GM23248 (cell line): Measurements from ENCODE around the gene SEZ6L2. TPM values are rescaled to one million over a fixed set of nuclear protein-coding genes. Genes with fewer than 3 reads are reported as not detected.

Experiments used
- DNase-seq: peaks from one replicate; pipeline ENCODE4 v3.0.0-alpha.2; 2015
- H2AFZ ChIP-seq: fragments of 200-600 bp; sonication (generic); 2 replicates; pipeline ENCODE4 v1.6.1; 2016; ENCODE audit warnings: antibody characterized with exemption
- H3F3A ChIP-seq: fragments of 200-600 bp; sonication (generic); 2 replicates; pipeline ENCODE4 v1.6.1; 2016; ENCODE audit warnings: mild to moderate bottlenecking, antibody characterized with exemption, mixed run types; ENCODE audit not compliant: insufficient read depth
- H3K27ac ChIP-seq: fragments of 200-600 bp; sonication (generic); 2 replicates; pipeline ENCODE4 v1.5.1; 2016; ENCODE audit warnings: mild to moderate bottlenecking
- H3K27me3 ChIP-seq: fragments of 200-600 bp; sonication (generic); replicated peaks from 2 replicates; pipeline ENCODE4 v1.6.1; 2016; ENCODE audit warnings: mild to moderate bottlenecking; ENCODE audit not compliant: insufficient read depth
- H3K36me3 ChIP-seq: fragments of 200-600 bp; sonication (generic); 2 replicates; pipeline ENCODE4 v1.6.1; 2016; ENCODE audit warnings: low read depth, mild to moderate bottlenecking
- H3K4me1 ChIP-seq: fragments of 200-600 bp; sonication (generic); 2 replicates; pipeline ENCODE4 v1.6.1; 2016; ENCODE audit warnings: mild to moderate bottlenecking; ENCODE audit not compliant: insufficient read depth
- H3K4me2 ChIP-seq: fragments of 200-600 bp; sonication (generic); one replicate; pipeline ENCODE4 v1.6.1; 2016; ENCODE audit warnings: mild to moderate bottlenecking; ENCODE audit not compliant: unreplicated experiment
- H3K4me3 ChIP-seq: fragments of 200-600 bp; sonication (generic); 2 replicates; pipeline ENCODE4 v1.5.1; 2016; ENCODE audit warnings: mild to moderate bottlenecking
- H3K79me2 ChIP-seq: fragments of 200-600 bp; sonication (generic); 2 replicates; pipeline ENCODE4 v1.6.1; 2016; ENCODE audit warnings: mild to moderate bottlenecking; ENCODE audit not compliant: insufficient read depth
- H3K9ac ChIP-seq: fragments of 200-600 bp; sonication (generic); 2 replicates; pipeline ENCODE4 v1.6.1; 2016; ENCODE audit warnings: mild to moderate bottlenecking
- H3K9me2 ChIP-seq: fragments of 200-600 bp; sonication (generic); 2 replicates; pipeline ENCODE4 v1.6.1; 2016; ENCODE audit warnings: mixed run types, mild to moderate bottlenecking, moderate library complexity; ENCODE audit not compliant: insufficient read depth
- H3K9me3 ChIP-seq: fragments of 200-600 bp; sonication (generic); one replicate; pipeline ENCODE4 v1.6.1; 2017; ENCODE audit warnings: low read depth
- H4K20me1 ChIP-seq: fragments of 200-600 bp; sonication (generic); 2 replicates; pipeline ENCODE4 v1.6.0; 2016; ENCODE audit not compliant: insufficient read depth
- EZH2 ChIP-seq: fragments of 200-600 bp; sonication (generic); IDR thresholded peaks from 2 replicates; pipeline ENCODE4 v1.6.1; 2018; ENCODE audit warnings: antibody characterized with exemption, mild to moderate bottlenecking; ENCODE audit not compliant: insufficient read depth, poor library complexity, severe bottlenecking
- EZH2phosphoT487 ChIP-seq: fragments of 200-600 bp; sonication (generic); IDR thresholded peaks from 2 replicates; pipeline ENCODE4 v1.6.1; 2018; ENCODE audit warnings: antibody characterized with exemption, moderate library complexity, mild to moderate bottlenecking, low read depth; ENCODE audit not compliant: insufficient read depth
- WGBS, 2 experiments: methylation state at CpG; one replicate each; pipeline ENCODE4 v1.1.6; 2015 to 2017; ENCODE audit warnings: low lambda C conversion rate in 2 of 2, low coverage in 1 of 2; ENCODE audit errors: missing lambda C conversion rate in 2 of 2; 5-methylcytosine and 5-hydroxymethylcytosine counted together
- in situ Hi-C: fragments of 300-500 bp; cut with MboI; formaldehyde crosslinking; loops from 2 replicates; pipeline ENCODE4 v1.15.0; 2020
- polyA plus RNA-seq: library from polyadenylated mRNA; unstranded; fragments of >200 nt; fragmentation: Nextera tagmentation; extraction: Ambion mirVana; gene quantifications from 2 replicates; pipeline ENCODE4 v1.2.1, GENCODE V29; 2016
- total RNA-seq: library from RNA; depleted of rRNA; stranded (reverse); fragments of >200 nt; shearing (Covaris generic); gene quantifications from 2 replicates; pipeline ENCODE4 v1.2.3, GENCODE V29; 2014

Gene SEZ6L2
- total and polyA plus RNA-seq, 2 experiments from 2014 or later, result 6.9 to 34.7 TPM

DNA sequence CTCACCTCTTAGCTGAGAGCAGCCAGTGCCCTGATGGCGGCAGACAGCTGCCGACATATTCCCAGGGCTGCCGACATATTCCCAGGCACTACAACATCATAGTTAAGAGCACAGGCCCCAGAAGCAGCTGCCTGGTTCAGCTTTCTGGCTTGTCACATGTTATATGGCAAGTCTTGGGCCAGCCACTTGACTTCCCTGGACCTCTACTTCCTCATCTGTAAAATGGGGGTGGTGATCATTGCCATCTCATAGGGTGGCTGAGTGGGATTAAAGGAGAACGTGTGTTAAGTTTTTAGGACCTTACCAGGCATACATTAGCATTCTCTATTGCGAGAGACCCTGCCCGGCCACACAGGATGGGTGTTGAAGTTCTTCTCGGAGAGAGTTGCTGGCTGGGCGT is 55.4 kb downstream of the SEZ6L2 start:
- H3F3A ChIP-seq, result 0 out of 2 replicates have a peak, but pooled peaks cover 3% of the 10 kb centered on the region
- no peak overlapping the region for H3K4me3 ChIP-seq
- no peak overlapping the region for H2AFZ ChIP-seq
- H3K27me3 ChIP-seq, result no peaks in the 10 kb centered on the region
- H3K36me3 ChIP-seq, result peaks cover 47% of the 10 kb centered on the region
- H3K27ac ChIP-seq, result no peak overlapping the region
- H3K4me1 ChIP-seq, result no peaks in the 10 kb centered on the region
- WGBS, 2 experiments, result 91 to 93% methylated on average over 8 of the region's 8 CpGs
- TF ChIP-seq EZH2phosphoT487, result no peak
- TF ChIP-seq EZH2, result no peak
- no peak overlapping the region for H3K9ac ChIP-seq
- no peak overlapping the region for H3K4me2 ChIP-seq
- DNase-seq, result no peak
- H3K9me2 ChIP-seq, result no peaks in the 10 kb centered on the region
- H4K20me1 ChIP-seq, result no peaks in the 10 kb centered on the region
- in situ Hi-C loops, result no loop called here
- no peaks in the 10 kb centered on the region for H3K79me2 ChIP-seq
- H3K9me3 ChIP-seq, result no peaks in the 10 kb centered on the region

- no peak for DNase-seq
- no peaks in the 10 kb centered on the region for H4K20me1 ChIP-seq
- no peak overlapping the region for H2AFZ ChIP-seq
- H3F3A ChIP-seq, result no peaks in the 10 kb centered on the region
- H3K9me3 ChIP-seq, result no peaks in the 10 kb centered on the region
- H3K27ac ChIP-seq, result no peak overlapping the region
- in situ Hi-C loops, result no loop called here
- H3K79me2 ChIP-seq, result 0 out of 2 replicates have a peak, but pooled peaks cover 2% of the 10 kb centered on the region
- no peak overlapping the region for H3K4me2 ChIP-seq
- H3K4me1 ChIP-seq, result no peaks in the 10 kb centered on the region
- no peaks in the 10 kb centered on the region for H3K27me3 ChIP-seq
- H3K4me3 ChIP-seq, result no peak overlapping the region
- no peak overlapping the region for H3K9ac ChIP-seq
- peaks cover 55% of the 10 kb centered on the region for H3K36me3 ChIP-seq
- 94 to 96% methylated on average over 9 of the region's 9 CpGs for WGBS, 2 experiments
- TF ChIP-seq EZH2phosphoT487, result no peak
- H3K9me2 ChIP-seq, result no peaks in the 10 kb centered on the region
Observed at GRCh38 chr16:29842732-29843346, 56.5 kb downstream of the SEZ6L2 start.

DNA sequence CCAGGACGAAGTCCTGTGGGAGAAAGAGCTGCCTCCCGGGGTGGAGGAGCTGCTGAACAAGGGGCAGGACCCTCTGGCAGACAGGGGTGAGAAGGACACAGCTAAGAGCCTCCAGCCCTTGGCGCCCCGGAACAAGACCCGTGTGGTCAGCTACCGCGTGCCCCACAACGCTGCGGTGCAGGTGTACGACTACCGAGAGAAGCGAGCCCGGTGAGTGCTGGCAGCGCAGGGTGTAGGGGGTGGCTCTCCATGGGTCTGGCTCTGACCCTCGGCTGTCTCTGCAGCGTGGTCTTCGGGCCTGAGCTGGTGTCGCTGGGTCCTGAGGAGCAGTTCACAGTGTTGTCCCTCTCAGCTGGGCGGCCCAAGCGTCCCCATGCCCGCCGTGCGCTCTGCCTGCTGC is 57.7 kb downstream of the SEZ6L2 start:
- Histone ChIP-seq H3F3A (no peaks in the 10 kb centered on the region), H3K4me1 (no peaks in the 10 kb centered on the region), H3K9ac (no peak overlapping the region), H4K20me1 (no peaks in the 10 kb centered on the region), H2AFZ (no peak overlapping the region), H3K9me3 (no peaks in the 10 kb centered on the region), H3K36me3 (peaks cover 55% of the 10 kb centered on the region), H3K9me2 (no peaks in the 10 kb centered on the region), H3K27me3 (no peaks in the 10 kb centered on the region), H3K4me2 (no peak overlapping the region), H3K79me2 (0 out of 2 replicates have a peak, but pooled peaks cover 14% of the 10 kb centered on the region), H3K27ac (no peak overlapping the region), H3K4me3 (no peak overlapping the region)
- no peak for DNase-seq
- TF ChIP-seq EZH2phosphoT487, result no peak
- no peak for TF ChIP-seq EZH2
- in situ Hi-C loops, result no loop called here
- WGBS, 2 experiments, result 92 to 96% methylated on average over 15 to 23 of the region's 23 CpGs

DNA sequence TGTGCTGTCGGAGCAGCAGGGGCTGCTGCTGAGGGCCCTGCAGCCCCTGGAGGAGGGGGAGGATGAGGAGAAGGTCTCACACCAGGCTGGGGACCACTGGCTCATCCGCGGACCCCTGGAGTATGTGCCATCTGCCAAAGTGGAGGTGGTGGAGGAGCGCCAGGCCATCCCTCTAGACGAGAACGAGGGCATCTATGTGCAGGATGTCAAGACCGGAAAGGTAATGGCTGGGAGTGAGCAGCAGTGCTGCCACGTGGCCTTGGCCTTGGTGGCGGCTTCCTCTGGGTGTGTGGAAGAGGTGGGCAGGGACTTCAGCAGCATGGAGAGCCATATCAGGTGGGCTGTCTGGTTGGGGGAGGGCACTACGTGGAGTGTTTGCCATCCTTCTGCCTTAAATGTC is 59.1 kb downstream of the SEZ6L2 start:
- Histone ChIP-seq H3K4me2 (no peak overlapping the region), H3K27ac (no peak overlapping the region), H3K9ac (no peak overlapping the region), H2AFZ (no peak overlapping the region), H3K4me3 (no peak overlapping the region), H4K20me1 (no peaks in the 10 kb centered on the region), H3K9me2 (no peaks in the 10 kb centered on the region), H3K9me3 (no peaks in the 10 kb centered on the region), H3F3A (no peaks in the 10 kb centered on the region), H3K36me3 (peaks cover 58% of the 10 kb centered on the region), H3K79me2 (peaks cover 21% of the 10 kb centered on the region; the same call in 1 of the 2 replicates), H3K27me3 (no peaks in the 10 kb centered on the region), H3K4me1 (no peaks in the 10 kb centered on the region)
- in situ Hi-C loops, result no loop called here
- DNase-seq, result no peak
- TF ChIP-seq EZH2, result no peak
- WGBS, 2 experiments, result 85 to 90% methylated on average over 10 of the region's 10 CpGs

DNA sequence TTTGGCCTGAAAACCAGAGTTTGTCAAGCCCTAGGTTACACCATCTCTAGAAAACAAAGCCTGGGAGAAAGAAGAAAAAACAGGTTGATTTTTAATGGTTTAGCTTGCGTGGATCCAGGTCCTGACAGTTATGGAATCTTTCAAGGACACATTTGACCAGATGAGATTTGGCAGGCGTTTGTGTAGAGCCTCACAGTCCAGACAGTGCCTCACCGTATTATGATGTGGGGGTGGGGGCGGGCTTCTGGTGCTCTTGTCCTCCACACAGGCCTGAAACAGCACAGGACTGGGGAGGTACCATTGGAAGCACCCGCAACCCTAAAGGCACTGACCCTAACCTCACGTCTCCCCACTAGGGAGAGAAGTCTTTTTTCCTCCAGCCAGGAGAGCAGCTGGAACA is 59.5 kb downstream of the SEZ6L2 start:
- in situ Hi-C loops, result no loop called here
- H2AFZ ChIP-seq, result no peak overlapping the region

More for the DNA sequence above, 59.5 kb downstream of the SEZ6L2 start:
- peaks cover 24% of the 10 kb centered on the region for H3K79me2 ChIP-seq
- H3K4me2 ChIP-seq, result no peak overlapping the region
- no peak for DNase-seq
- no peaks in the 10 kb centered on the region for H3F3A ChIP-seq
- H4K20me1 ChIP-seq, result no peaks in the 10 kb centered on the region
- no peak overlapping the region for H3K9ac ChIP-seq
- no peaks in the 10 kb centered on the region for H3K4me1 ChIP-seq
- TF ChIP-seq EZH2 (no peak), EZH2phosphoT487 (no peak)
- H3K4me3 ChIP-seq, result no peak overlapping the region
- no peaks in the 10 kb centered on the region for H3K9me2 ChIP-seq
- WGBS, 2 experiments, result 89 to 90% methylated on average over 6 of the region's 6 CpGs
- H3K27me3 ChIP-seq, result no peaks in the 10 kb centered on the region
- no peak overlapping the region for H3K27ac ChIP-seq
- no peaks in the 10 kb centered on the region for H3K9me3 ChIP-seq
- peaks cover 62% of the 10 kb centered on the region for H3K36me3 ChIP-seq
